Activated naive CD4-positive, alpha-beta T cell treated with anti-CD3 and anti-CD28 coated beads, Interleukin-2, amount 50 U/mL, for 16 hours (primary cell): Measurements from ENCODE around the gene STRA8.

Experiments
- DNase-seq: peaks from one replicate; pipeline ENCODE4 v3.0.0-alpha.2; 2020

The STRA8 gene, protein sequence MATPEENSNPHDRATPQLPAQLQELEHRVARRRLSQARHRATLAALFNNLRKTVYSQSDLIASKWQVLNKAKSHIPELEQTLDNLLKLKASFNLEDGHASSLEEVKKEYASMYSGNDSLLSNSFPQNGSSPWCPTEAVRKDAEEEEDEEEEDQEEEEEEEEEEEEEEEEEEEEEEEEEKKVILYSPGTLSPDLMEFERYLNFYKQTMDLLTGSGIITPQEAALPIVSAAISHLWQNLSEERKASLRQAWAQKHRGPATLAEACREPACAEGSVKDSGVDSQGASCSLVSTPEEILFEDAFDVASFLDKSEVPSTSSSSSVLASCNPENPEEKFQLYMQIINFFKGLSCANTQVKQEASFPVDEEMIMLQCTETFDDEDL

DNA sequence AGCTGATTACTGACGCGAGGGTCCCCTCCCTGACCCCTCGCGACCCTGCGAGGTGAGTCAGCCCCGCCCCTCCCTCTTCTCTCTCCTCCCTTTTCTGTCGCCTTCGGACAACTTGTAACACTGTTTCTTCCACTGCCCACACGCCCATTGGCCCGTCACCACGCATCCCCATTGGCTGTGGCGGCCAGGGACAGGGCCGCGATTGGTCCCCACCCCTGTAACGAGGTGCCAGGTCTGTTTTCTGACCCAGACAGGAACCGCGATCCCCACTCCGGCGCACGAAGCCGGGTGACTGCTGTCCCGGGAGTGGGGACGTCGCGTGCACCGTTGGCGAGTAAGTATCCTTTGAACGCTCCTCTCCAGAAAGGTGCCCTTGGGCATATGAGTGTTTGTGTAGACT is at the start of gene STRA8:
Gene STRA8 (plus strand): TSS at position 269 of the 400 bp plus-strand sequence. CDS start 6,687 bp downstream, outside the sequence.
- no peak for DNase-seq

GRCh38 chr7:135184254-135184841 is 49.3 kb upstream of the STRA8 start:
- no peak for DNase-seq

- DNase-seq: no peak
Observed at GRCh38 chr7:135185471-135186260, 48.0 kb upstream of the STRA8 start.

DNA sequence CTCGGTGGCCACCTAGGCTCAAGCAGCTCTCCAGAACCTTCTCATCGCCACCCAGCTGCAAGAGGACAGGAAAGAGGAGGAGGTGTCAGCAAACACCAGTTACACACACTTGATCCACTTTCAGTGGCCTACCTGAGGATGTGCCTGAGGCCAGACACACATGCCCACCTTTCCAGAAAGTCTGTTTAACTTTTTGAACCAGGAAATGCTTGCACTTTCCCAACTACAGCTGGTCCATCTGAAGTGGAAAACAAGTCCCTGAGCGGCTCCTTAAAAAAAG is 47.4 kb upstream of the STRA8 start:
- no peak for DNase-seq

- no peak for DNase-seq
Observed at GRCh38 chr7:135186841-135187253, 46.8 kb upstream of the STRA8 start.

DNA sequence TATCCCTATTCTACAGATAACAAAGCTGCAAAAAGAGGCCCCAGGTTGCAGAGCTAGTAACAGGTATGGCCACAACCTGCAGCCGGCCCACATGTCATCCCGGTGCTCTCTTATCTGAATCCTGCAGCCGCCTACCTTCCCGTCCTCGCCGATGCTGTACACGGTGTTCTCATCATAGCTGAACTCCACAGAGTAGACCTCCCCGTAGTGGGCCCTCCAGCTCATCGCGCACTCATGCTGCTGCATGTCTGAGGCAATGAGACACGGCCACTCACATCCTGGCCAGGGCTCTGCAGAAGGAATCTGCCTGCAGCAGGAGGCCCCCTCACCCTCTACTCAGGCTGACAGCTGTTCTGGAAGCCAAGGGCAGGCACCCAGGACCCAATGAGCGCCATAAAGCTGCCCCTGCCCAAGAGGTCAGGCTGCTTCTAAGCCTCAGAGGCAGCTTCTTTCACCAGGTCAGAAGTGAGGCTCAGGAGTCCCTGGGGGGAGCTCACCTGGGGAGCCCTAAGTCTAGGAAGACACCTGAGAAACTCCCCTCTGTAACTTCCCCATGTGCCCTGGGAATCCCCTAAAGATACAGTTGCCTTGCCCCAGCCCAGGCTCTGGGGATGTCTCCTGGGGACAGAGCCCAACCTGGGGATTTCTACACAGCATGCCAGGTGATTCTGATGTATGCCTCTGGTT is 45.2 kb upstream of the STRA8 start:
- no peak for DNase-seq

GRCh38 chr7:135189221-135189662 is 44.4 kb upstream of the STRA8 start:
- DNase-seq: no peak

GRCh38 chr7:135189961-135190360 is 43.7 kb upstream of the STRA8 start:
- no peak for DNase-seq

DNA sequence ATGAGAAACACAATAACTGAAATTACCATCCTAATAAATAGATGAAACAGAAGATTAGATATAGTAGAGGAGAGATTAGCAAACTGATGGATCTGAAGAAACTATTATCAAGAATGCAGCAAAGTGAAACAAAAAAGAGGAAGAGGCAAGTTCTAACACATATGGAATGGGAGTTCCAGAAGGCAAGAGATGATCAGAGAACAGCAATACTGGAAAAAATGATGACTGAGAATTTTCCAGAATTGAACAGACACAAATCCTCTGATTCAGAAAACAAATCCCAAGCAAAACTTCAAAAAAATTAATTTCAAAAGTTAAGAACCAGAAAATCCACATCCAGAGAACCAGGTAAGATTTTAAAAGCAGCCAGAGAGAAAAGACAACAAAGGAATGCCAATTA is 42.9 kb upstream of the STRA8 start:
- DNase-seq: no peak

DNA sequence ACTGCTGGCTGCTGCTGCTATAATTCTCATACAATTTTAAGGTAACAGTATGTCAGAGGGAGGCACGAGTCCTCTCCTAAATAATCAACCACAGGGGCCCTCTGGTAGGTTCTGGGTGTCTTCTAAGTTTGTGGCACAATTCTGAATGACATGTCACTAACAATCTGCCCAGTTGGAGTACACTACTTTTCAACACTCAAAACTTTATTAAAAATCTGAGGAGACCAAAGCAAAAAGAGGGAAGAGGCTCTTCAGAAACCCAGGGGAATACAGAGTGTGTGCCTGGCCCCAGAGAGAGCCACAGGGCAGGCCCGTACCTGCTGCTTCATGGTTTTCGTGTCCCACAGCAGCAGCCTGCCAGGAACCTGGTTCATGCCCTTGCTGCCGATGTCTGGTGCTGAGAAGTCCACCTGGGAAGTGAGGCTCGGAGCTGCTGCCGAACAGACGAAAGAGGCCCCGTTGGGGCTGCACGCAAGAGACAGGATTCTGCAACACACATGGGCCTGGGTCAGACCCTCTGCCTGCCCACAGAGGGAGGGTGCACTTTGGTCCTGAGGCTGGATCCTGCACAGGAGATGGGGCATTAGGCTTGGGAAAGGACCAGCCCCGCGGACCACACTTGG is 40.6 kb upstream of the STRA8 start:
- no peak for DNase-seq

- no peak for DNase-seq
Observed at GRCh38 chr7:135193615-135194081, 40.0 kb upstream of the STRA8 start.

GRCh38 chr7:135194494-135195095 is 39.0 kb upstream of the STRA8 start:
- DNase-seq: no peak

DNA sequence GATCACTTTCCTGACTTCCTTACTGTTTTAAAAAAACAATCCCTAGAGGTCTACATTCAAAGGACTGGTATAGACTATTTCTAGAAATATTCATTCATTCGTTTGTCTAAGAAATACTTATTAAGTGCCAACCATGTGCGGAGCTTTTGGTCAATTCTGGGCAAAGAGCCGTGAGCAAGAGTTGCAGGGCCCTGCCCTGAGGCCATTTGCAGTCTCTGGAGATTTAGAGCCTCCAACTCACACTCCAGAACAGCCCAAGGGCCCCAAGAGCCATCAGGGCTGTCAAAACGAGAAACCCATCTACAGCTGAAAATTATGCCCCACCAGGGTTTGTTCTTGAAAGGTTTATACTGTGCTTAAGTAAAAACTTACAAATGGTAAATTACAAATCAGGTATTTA is 38.5 kb upstream of the STRA8 start:
- no peak for DNase-seq

DNA sequence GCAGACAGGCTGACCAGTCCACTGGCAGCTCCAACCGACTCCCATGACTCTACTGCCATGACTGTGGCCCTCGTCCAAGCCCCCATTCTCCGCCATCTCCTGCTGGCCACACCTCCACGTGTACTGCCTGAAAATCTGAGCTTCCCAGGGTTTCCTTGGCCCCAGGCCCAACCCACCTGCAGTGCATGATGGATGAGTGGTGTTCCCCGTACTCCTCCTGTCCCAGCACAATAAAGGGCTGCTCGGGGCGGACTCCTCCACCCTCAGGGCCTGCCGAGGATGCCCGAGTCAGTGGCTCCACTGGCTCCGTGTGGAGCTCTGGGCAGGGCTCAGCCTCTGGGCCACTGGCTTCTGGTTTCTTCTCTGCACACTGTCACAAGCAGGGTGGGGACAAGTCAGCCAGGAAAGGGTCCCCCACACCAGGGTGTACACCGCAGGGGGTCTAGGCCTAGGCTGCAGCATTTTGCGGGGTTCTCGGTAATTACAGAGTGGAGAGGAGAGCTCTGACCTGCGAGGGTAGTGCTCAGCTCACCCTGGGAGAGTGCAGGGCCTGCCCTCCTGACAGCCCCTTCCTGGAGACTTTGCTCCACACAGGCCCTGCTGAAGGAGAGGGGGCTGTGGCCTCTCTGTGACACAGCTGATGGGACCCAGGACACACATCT is 37.5 kb upstream of the STRA8 start:
- no peak for DNase-seq

DNA sequence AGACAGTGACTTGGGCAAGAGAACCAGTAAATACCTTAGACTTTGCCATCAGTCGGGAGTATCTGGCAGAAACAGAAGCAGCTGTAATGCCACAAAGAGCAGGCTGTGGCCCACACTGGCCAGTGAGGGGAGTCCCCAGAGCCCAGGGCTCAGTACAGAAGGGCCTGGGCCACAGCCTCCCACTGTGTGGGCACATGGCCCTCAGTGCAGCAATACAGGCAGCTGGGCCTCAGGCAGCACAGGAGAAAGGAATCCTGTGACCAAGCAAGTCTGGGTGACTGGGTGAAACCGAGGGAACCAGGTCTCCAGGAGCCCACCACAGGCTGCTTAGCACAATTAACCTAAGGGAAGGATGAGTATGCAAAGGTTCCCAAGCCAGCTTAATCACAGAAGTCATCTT is 36.3 kb upstream of the STRA8 start:
- no peak for DNase-seq

- DNase-seq: no peak
Observed at GRCh38 chr7:135197906-135198655, 35.6 kb upstream of the STRA8 start.

DNA sequence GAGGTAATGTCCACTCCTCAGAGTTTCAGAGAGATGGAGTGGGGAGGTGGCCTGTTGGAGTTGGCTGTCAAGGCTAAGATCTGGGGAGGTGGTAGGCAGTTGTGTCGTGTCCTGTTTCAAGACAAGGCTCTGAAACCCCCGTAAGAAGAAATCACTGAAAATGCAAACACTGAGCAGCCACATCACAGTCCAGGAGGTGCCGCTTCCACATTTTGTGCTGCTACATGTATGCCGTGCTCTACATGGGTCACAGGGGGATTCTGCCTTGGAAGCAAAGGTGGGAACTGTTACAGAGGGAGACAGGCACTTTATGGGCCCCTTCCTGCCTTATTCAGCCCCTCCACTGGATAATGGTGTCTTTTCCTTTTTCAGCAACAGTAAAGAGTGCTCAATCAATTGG is 34.2 kb upstream of the STRA8 start:
- no peak for DNase-seq

GRCh38 chr7:135200821-135201331 is 32.8 kb upstream of the STRA8 start:
- no peak for DNase-seq

- no peak for DNase-seq
Observed at GRCh38 chr7:135201350-135201749, 32.3 kb upstream of the STRA8 start.

DNA sequence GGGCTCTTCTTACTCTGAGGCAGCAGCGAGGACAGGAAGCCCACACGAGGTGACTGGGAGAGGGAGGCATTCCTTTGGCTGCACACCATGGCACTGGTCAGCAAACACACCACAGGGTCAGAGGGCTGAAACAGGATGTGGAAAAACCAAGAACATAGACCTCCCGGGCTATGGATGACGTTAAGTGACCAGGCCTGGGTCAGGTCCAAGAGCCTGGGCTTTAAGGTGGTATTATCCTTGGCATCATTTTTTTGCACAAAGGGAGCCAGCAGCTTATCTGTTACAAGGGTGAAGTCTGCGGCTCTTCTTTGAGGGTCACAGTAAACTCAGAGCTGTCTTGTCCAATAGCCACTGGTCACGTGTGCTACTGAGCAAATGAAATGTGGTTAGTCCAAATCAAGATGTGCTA is 29.3 kb upstream of the STRA8 start:
- no peak for DNase-seq

DNA sequence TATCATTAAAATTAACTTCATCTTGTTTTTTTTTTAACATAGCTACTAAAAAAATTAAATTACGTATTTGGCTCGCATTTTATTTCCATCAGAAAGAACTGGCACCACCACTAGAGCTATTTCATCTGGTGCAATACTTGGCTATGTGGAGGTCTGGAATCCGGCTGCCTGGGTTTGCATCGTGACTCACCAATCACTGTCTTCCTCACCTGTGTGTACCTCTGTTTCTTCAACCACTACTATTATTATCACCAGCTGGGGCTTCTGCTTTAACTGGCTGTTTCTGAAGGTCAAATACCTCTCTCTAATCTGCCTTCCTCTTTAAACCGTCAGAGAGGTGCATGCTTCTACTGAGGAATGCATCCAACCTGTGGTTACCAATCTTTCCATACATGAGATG is 28.8 kb upstream of the STRA8 start:
- no peak for DNase-seq
